GM10266 (cell line): ENCODE data around the gene PLD4.
"Not testable (repeated sequence)": the region's sequence is repeated elsewhere in the genome, so short reads cannot be mapped to it uniquely, and the experiment has no call there.

Experiments
- DNase-seq: peaks from one replicate; pipeline ENCODE4 v3.0.0; 2012; ENCODE audit errors: extremely low spot score
- TF ChIP-seq, protein P1 (sequence below): IDR thresholded peaks from 2 replicates; pipeline ENCODE4 v1.5.1; 2012; ENCODE audit warnings: mild to moderate bottlenecking, low read depth; ENCODE audit not compliant: control insufficient read depth, insufficient read depth; ENCODE audit errors: missing control alignments

PLD4 gene

DNA sequence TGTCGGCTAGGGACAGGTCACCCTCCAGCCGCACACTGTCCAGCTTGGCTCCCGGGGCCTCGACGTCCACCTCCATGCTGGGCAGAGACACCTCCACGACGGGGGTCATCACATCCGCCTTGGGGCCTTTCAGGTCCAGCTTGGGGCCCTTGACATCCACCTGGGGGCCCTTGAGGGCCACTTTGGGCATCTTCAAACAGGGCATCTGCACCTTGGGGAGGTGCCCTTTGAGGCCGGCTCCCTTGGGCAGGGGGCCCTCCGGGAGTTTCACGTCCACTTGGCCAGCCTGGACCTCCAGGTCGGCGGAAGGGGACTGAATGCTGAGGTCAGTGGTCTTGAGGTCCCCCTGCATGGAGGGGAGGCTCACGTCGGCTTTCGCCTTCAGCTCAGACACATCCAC lies 17.9 kb downstream of the PLD4 start:
- DNase-seq, result no peak
- TF ChIP-seq, protein P1, sequence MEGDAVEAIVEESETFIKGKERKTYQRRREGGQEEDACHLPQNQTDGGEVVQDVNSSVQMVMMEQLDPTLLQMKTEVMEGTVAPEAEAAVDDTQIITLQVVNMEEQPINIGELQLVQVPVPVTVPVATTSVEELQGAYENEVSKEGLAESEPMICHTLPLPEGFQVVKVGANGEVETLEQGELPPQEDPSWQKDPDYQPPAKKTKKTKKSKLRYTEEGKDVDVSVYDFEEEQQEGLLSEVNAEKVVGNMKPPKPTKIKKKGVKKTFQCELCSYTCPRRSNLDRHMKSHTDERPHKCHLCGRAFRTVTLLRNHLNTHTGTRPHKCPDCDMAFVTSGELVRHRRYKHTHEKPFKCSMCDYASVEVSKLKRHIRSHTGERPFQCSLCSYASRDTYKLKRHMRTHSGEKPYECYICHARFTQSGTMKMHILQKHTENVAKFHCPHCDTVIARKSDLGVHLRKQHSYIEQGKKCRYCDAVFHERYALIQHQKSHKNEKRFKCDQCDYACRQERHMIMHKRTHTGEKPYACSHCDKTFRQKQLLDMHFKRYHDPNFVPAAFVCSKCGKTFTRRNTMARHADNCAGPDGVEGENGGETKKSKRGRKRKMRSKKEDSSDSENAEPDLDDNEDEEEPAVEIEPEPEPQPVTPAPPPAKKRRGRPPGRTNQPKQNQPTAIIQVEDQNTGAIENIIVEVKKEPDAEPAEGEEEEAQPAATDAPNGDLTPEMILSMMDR, result no peak

DNA sequence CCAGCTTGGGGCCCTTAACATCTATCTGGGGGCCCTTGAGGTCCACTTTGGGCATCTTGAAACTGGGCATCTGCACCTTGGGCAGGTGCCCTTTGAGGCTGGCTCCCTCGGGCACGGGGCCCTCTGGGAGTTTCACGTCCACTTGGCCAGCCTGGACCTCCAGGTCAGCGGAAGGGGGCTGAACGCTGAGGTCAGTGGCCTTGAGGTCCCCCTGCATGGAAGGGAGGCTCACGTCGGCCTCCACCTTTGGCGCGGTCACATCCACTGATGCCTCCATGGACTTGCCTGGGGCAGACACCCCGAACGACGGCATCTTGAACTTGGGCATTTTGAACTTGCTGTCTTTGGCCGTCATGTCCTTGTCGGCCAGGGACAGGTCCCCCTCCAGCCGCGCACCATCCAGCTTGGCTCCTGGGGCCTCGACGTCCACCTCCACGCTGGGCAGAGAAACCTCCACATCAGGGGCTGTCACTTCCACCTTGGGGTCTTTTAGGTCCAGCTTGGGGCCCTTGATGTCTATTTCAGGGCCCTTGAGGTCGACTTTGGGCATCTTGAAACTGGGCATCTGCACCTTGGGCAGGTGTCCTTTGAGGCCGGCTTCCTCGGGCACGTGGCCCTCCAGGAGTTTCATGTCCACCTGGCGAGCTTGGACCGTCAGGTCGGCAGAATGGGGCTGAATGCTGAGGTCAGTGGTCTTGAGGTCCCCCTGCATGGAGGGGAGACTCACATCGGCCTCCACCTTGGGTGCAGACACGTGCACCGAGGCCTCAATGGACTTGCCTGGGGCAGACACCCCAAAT lies 18.7 kb downstream of the PLD4 start:
- DNase-seq, result not testable (repeated sequence)

DNA sequence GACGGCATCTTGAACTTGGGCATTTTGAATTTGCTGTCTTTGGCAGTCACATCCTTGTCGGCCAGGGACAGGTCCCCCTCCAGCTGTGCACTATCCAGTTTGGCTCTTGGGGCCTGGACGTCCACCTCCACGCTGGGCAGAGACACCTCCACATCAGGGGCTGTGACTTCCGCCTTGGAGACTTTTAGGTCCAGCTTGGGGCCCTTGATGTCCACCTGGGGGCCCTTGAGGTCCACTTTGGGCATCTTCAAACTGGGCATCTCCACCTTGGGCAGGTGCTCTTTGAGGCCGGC lies 19.3 kb downstream of the PLD4 start:
- not testable (repeated sequence) for DNase-seq

DNA sequence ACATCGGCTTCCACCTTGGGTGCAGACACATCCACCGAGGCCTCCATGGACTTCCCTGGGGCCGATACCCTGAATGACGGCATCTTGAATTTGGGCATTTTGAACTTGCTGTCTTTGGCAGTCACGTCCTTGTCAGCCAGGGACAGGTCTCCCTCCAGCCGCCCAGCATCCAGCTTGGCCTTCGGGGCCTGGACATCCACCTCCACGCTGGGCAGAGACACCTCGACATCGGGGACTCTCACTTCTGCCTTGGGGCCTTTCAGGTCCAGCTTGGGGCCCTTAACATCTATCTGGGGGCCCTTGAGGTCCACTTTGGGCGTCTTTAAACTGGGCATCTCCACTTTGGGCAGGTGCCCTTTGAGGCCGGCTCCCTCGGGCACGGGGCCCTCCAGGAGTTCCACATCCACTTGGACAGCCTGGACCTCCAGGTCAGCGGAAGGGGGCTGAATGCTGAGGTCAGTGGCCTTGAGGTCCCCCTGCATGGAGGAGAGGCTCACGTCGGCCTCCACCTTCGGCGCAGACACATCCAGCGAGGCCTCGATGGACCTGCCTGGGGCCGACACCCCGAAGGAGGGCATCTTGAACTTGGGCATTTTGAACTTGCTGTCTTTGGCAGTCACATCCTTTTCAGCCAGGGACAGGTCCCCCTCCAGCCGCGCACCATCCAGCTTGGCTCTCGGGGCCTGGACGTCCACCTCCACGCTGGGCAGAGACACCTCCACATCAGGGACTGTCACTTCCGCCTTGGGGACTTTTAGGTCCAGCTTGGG lies 19.9 kb downstream of the PLD4 start:
- not testable (repeated sequence) for DNase-seq

DNA sequence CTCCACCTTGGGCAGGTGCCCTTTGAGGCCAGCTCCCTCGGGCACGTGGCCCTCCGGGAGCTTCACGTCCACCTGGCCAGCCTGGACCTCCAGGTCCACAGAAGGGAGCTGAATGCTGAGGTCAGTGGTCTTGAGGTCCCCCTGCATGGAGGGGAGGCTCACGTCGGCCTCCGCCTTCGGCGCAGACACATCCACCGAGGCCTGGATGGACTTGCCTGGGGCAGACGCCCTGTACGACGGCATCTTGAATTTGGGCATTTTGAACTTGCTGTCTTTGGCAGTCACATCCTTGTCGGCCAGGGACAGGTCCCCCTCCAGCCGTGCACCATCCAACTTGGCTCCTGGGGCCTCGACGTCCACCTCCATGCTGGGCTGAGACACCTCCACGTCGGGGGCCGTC lies 20.6 kb downstream of the PLD4 start:
- DNase-seq, result not testable (repeated sequence)

DNA sequence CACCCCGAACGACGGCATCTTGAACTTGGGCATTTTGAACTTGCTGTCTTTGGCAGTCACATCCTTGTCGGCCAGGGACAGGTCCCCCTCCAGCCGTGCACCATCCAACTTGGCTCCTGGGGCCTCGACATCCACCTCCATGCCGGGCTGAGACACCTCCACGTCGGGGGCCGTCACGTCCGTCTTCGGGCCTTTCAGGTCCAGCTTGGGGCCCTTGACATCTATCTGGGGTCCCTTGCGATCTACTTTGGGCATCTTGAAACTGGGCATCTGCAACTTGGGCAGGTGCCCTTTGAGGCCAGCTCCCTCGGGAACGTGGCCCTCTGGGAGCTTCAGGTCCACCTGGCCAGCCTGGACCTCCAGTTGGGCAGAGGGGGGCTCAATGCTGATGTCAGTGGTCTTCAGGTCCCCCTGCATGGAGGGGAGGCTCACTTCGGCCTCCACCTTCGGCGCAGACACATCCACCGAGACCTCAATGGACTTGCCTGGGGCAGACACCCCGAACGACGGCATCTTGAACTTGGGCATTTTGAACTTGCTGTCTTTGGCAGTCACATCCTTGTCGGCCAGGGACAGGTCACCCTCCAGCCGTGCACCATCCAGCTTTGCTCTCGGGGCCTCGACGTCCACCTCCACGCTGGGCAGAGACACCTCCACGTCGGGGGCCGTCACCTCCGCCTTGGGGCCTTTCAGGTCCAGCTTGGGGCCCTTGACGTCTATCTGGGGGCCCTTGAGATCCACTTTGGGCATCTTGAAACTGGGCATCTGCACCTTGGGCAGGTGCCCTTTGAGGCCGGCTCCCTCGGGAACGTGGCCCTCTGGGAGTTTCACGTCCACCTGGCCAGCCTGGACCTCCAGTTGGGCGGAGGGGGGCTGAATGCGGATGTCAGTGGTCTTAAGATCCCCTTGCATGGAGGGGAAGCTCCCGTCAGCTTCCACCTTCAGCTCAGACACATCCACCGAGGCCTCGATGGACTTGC lies 21.6 kb downstream of the PLD4 start:
- DNase-seq, result not testable (repeated sequence)

DNA sequence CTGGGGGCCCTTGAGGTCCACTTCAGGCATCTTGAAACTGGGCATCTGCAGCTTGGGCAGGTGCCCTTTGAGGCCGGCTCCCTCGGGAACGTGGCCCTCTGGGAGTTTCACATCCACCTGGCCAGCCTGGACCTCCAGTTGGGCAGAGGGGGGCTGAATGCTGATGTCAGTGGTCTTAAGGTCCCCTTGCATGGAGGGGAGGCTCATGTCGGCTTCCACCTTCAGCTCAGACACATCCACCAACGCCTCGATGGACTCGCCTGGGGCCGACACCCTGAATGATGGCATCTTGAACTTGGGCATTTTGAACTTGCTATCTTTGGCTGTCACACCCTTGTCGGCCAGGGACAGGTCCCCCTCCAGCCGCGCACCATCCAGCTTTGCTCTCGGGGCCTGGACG lies 22.5 kb downstream of the PLD4 start:
- DNase-seq, result not testable (repeated sequence)

DNA sequence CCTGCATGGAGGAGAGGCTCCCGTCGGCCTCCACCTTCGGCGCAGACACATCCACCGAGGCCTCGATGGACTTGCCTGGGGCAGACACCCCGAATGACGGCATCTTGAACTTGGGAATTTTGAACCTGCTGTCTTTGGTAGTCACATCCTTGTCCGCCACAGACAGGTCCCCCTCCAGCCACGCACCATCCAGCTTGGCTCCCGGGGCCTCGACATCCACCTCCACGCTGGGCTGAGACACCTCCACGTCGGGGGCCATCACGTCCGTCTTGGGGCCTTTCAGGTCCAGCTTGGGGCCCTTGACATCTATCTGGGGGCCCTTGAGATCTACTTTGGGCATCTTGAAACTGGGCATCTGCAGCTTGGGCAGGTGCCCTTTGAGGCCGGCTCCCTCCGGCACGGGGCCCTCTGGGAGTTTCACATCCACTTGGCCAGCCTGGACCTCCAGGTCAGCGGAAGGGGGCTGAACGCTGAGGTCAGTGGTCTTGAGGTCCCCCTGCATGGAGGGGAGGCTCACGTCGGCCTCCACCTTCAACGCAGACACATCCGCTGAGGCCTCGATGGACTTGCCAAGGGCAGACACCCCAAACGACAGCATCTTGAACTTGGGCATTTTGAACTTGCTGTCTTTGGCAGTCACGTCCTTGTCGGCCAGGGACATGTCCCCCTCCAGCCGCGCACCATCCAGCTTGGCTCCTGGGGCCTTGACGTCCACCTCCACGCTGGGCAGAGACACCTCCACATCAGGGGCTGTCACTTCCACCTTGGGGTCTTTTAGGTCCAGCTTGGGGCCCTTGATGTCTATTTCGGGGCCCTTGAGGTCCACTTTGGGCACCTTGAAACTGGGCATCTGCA lies 23.4 kb downstream of the PLD4 start:
- DNase-seq, result not testable (repeated sequence)

DNA sequence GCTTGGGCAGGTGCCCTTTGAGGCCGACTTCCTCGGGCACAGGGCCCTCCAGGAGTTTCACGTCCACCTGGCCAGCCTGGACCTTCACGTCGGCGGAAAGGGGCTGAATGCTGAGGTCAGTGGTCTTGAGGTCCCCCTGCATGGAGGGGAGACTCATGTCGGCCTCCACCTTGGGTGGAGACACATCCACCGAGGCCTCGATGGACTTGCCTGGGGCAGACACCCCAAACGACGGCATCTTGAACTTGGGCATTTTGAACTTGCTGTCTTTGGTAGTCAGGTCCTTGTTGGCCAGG lies 24.0 kb downstream of the PLD4 start:
- TF ChIP-seq, protein P1, result no peak
- DNase-seq, result no peak

DNA sequence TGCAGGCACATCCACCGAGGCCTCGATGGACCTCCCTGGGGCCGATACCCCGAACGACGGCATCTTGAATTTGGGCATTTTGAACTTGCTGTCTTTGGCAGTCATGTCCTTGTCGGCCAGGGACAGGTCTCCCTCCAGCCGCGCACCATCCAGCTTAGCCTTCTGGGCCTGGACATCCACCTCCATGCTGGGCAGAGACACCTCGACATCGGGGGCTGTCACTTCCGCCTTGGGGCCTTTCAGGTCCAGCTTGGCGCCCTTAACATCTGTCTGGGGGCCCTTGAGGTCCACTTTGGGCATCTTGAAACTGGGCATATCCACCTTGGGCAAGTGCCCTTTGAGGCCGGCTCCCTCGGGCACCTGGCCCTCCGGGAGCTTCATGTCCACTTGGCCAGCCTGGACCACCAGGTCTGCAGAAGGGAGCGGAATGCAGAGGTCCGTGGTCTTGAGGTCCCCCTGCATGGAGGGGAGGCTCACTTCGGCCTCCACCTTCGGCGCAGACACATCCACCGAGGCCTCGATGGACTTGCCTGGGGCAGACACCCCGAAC lies 24.8 kb downstream of the PLD4 start:
- DNase-seq, result not testable (repeated sequence)

DNA sequence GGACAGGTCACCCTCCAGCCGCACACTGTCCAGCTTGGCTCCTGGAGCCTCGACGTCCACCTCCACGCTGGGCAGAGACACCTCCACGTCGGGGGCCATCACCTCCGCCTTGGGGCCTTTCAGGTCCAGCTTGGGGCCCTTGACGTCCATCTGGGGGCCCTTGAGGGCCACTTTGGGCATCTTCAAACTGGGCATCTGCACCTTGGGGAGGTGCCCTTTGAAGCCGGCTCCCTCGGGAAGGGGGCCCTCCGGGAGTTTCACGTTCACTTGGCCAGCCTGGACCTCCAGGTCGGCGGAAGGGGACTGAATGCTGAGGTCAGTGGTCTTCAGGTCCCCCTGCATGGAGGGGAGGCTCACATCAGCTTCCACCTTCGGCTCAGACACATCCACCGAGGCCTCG lies 25.3 kb downstream of the PLD4 start:
- TF ChIP-seq, protein P1, result no peak
- DNase-seq, result no peak

DNA sequence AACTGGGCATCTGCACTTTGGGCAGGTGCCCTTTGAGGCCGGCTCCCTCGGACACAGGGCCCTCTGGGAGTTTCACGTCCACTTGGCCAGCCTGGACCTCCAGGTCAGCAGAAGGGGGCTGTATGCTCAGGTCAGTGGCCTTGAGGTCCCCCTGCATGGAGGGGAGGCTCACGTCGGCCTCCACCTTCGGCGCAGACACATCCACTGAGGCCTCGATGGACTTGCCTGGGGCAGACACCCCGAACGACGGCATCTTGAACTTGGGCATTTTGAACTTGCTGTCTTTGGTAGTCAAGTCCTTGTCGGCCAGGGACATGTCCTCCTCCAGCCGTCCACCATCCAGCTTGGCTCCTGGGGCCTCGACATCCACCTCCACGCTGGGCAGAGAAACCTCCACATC lies 26.0 kb downstream of the PLD4 start:
- DNase-seq, result not testable (repeated sequence)

DNA sequence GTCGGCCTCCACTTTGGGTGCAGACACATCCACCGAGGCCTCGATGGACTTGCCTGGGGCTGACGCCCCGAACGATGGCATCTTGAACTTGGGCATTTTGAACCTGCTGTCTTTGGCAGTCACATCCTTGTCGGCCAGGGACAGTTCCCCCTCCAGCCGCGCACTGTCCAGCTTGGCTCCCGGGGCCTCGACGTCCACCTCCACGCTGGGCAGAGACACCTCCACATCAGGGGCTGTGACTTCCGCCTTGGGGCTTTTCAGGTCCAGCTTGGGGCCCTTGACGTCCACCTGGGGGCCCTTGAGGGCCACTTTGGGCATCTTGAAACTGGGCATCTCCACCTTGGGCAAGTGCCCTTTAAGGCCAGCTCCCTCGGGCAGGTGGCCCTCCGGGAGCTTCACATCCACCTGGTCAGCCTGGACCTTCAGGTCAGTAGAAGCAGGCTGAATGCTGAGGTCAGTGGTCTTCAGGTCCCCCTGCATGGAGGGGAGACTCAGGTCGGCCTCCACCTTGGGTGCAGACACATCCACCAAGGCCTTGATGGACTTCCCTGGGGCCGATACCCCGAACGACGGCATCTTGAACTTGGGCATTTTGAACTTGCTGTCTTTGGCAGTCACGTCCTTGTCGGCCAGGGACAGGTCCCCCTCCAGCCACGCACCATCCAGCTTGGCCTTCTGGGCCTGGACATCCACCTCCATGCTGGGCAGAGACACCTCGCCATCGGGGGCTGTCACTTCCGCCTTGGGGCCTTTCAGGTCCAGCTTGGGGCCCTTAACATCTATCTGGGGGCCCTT lies 27.4 kb downstream of the PLD4 start:
- not testable (repeated sequence) for DNase-seq
